GM23338 (cell line): ENCODE data around the gene TMEM37. TPM values are rescaled to one million over a fixed set of nuclear protein-coding genes. Genes with fewer than 3 reads are reported as not detected.

Experiments used
- ATAC-seq: fragments of 200-7000 bp; cut with Tn5 transposase; 3 replicates; pipeline ENCODE4 v1.9.1; 2020
- DNase-seq: peaks from one replicate; pipeline ENCODE4 v3.0.0-alpha.2; 2015; ENCODE audit warnings: low spot score
- H2AFZ ChIP-seq: fragments of 200-600 bp; sonication (generic); 2 replicates; pipeline ENCODE4 v1.8.0; 2016; ENCODE audit warnings: antibody characterized with exemption, mild to moderate bottlenecking, moderate library complexity
- H3F3A ChIP-seq: fragments of 200-600 bp; sonication (generic); replicated peaks from 2 replicates; pipeline ENCODE4 v1.8.0; 2017; ENCODE audit warnings: antibody characterized with exemption, mixed run types, low read depth
- H3K27ac ChIP-seq: fragments of 200-600 bp; sonication (generic); 2 replicates; pipeline ENCODE4 v1.6.1; 2016; ENCODE audit warnings: low read depth
- H3K27me3 ChIP-seq: fragments of 200-600 bp; sonication (generic); 2 replicates; pipeline ENCODE4 v1.8.0; 2016; ENCODE audit warnings: mild to moderate bottlenecking, mixed run types, moderate library complexity; ENCODE audit not compliant: insufficient read depth
- H3K36me3 ChIP-seq: fragments of 200-600 bp; sonication (generic); 2 replicates; pipeline ENCODE4 v1.8.0; 2016; ENCODE audit warnings: mild to moderate bottlenecking; ENCODE audit not compliant: insufficient read depth
- H3K4me1 ChIP-seq: fragments of 200-600 bp; sonication (generic); 2 replicates; pipeline ENCODE4 v1.8.0; 2016; ENCODE audit warnings: mild to moderate bottlenecking, moderate library complexity; ENCODE audit not compliant: insufficient read depth
- H3K4me2 ChIP-seq: fragments of 200-600 bp; sonication (generic); 2 replicates; pipeline ENCODE4 v1.7.1; 2017; ENCODE audit warnings: mixed run types
- H3K4me3 ChIP-seq: fragments of 200-600 bp; sonication (generic); 2 replicates; pipeline ENCODE4 v1.6.1; 2016; ENCODE audit warnings: mixed run types
- H3K79me2 ChIP-seq: fragments of 200-600 bp; sonication (generic); replicated peaks from 2 replicates; pipeline ENCODE4 v1.8.0; 2017; ENCODE audit warnings: mild to moderate bottlenecking; ENCODE audit not compliant: insufficient read depth
- H3K9me2 ChIP-seq: fragments of 200-600 bp; sonication (generic); 2 replicates; pipeline ENCODE4 v1.8.0; 2017; ENCODE audit not compliant: insufficient read depth
- H4K20me1 ChIP-seq: fragments of 200-600 bp; sonication (generic); replicated peaks from 2 replicates; pipeline ENCODE4 v1.8.0; 2017; ENCODE audit warnings: mild to moderate bottlenecking; ENCODE audit not compliant: insufficient read depth
- H3K27ac Mint-ChIP-seq: 2 replicates; pipeline ENCODE4 v1.8.0; 2020; ENCODE audit warnings: inconsistent platforms, mild to moderate bottlenecking, moderate library complexity, mixed read lengths
- H3K27me3 Mint-ChIP-seq: 3 replicates; pipeline ENCODE4 v1.8.0; 2022; ENCODE audit warnings: low read depth, mild to moderate bottlenecking, moderate library complexity, mixed read lengths, inconsistent platforms; ENCODE audit not compliant: insufficient read depth, poor library complexity
- H3K36me3 Mint-ChIP-seq: 3 replicates; pipeline ENCODE4 v1.8.0; 2021; ENCODE audit warnings: low read depth, mild to moderate bottlenecking, inconsistent platforms, moderate library complexity, mixed read lengths
- H3K4me1 Mint-ChIP-seq: 3 replicates; pipeline ENCODE4 v1.8.0; 2020; ENCODE audit warnings: mild to moderate bottlenecking, inconsistent platforms, mixed read lengths
- H3K4me3 Mint-ChIP-seq: 3 replicates; pipeline ENCODE4 v1.8.0; 2021; ENCODE audit warnings: moderate library complexity, mild to moderate bottlenecking, inconsistent platforms, mixed read lengths
- H3K9me3 Mint-ChIP-seq: 3 replicates; pipeline ENCODE4 v1.8.0; 2020; ENCODE audit warnings: moderate library complexity, mild to moderate bottlenecking, inconsistent platforms, mixed read lengths
- JUNB ChIP-seq: IDR thresholded peaks from one replicate; pipeline ENCODE4 v1.6.1; 2016; ENCODE audit warnings: antibody characterized with exemption; ENCODE audit not compliant: unreplicated experiment
- REST ChIP-seq: IDR thresholded peaks from one replicate; pipeline ENCODE4 v1.6.1; 2018; ENCODE audit warnings: antibody characterized with exemption; ENCODE audit not compliant: unreplicated experiment
- ZNF114 ChIP-seq: fragments of 250-450 bp; sonication (Bioruptor Pico); IDR thresholded peaks from 2 replicates; pipeline ENCODE4 v1.5.0; 2020; ENCODE audit warnings: mild to moderate bottlenecking, moderate library complexity
- ZNF462 ChIP-seq: fragments of 250-450 bp; sonication (Bioruptor Pico); IDR thresholded peaks from 2 replicates; pipeline ENCODE4 v1.5.0; 2020; ENCODE audit warnings: mild to moderate bottlenecking, moderate library complexity
- polyA plus RNA-seq: library from polyadenylated mRNA; unstranded; fragments of >200 nt; fragmentation: Nextera tagmentation; extraction: Ambion mirVana; gene quantifications from 2 replicates; pipeline ENCODE4 v1.2.1, GENCODE V29; 2016
- total RNA-seq: library from RNA; depleted of rRNA; stranded (reverse); fragments of >200 nt; shearing (Covaris generic); gene quantifications from 2 replicates; pipeline ENCODE4 v1.2.3, GENCODE V29; 2014

TMEM37 gene
- total and polyA plus RNA-seq, 2 experiments from 2014 or later, result 8.6 to 8.8 TPM

GRCh38 chr2:119429225-119429981 is 2.3 kb upstream of the TMEM37 start:
- peaks cover 14% of the 10 kb centered on the region for H3K27me3 Mint-ChIP-seq
- peaks cover 21% of the 10 kb centered on the region for H3K79me2 ChIP-seq
- no peak overlapping the region for H3K4me3 ChIP-seq
- no peak overlapping the region for H3K4me3 Mint-ChIP-seq
- H3K4me1 ChIP-seq, result peaks cover 43% of the 10 kb centered on the region
- no peak overlapping the region; the same call in 1 of the 2 replicates for H3K27ac Mint-ChIP-seq
- no peak overlapping the region for H2AFZ ChIP-seq
- H3F3A ChIP-seq, result 0 out of 2 replicates have a peak, but pooled peaks cover 7% of the 10 kb centered on the region
- 0 out of 2 replicates have a peak, but pooled peaks cover 9% of the 10 kb centered on the region for H3K27me3 ChIP-seq
- H3K4me2 ChIP-seq, result no peak overlapping the region
- ATAC-seq (no peak), DNase-seq (no peak)
- no peaks in the 10 kb centered on the region for H3K9me2 ChIP-seq
- peaks cover 49% of the 10 kb centered on the region for H3K4me1 Mint-ChIP-seq
- no peaks in the 10 kb centered on the region; the same call in 2 of the 3 replicates for H3K9me3 Mint-ChIP-seq
- H3K27ac ChIP-seq, result no peak overlapping the region
- no peaks in the 10 kb centered on the region for H3K36me3 Mint-ChIP-seq
- TF ChIP-seq JUNB, result no peak
- no peak for TF ChIP-seq REST
- no peak for TF ChIP-seq ZNF114 (CRISPR knock-in tag)
- TF ChIP-seq ZNF462 (CRISPR knock-in tag), result no peak
- H3K36me3 ChIP-seq, result no peaks in the 10 kb centered on the region
- H4K20me1 ChIP-seq, result no peaks in the 10 kb centered on the region
